Ectodermal cell (in vitro differentiated cells): ENCODE measurements around the gene VAMP5.

Experiments used
- H3K27ac ChIP-seq: 2 replicates; pipeline ENCODE4 v1.7.0; 2013; ENCODE audit warnings: mild to moderate bottlenecking, low read depth, low read length; ENCODE audit not compliant: insufficient read depth, poor library complexity, severe bottlenecking
- H3K27me3 ChIP-seq: 2 replicates; pipeline ENCODE4 v1.7.0; 2013; ENCODE audit warnings: mild to moderate bottlenecking, low read length; ENCODE audit not compliant: insufficient read depth, control insufficient read depth, poor library complexity, severe bottlenecking
- H3K36me3 ChIP-seq: one replicate; pipeline ENCODE4 v1.7.0; 2013; ENCODE audit warnings: low read length; ENCODE audit not compliant: control insufficient read depth, insufficient read depth
- H3K4me1 ChIP-seq: one replicate; pipeline ENCODE4 v1.7.0; 2013; ENCODE audit warnings: low read length; ENCODE audit not compliant: control insufficient read depth, insufficient read depth
- H3K4me3 ChIP-seq: 2 replicates; pipeline ENCODE4 v1.7.0; 2013; ENCODE audit warnings: low read depth, low read length, control low read depth; ENCODE audit not compliant: insufficient read depth
- H3K9me3 ChIP-seq: 2 replicates; pipeline ENCODE4 v1.7.0; 2013; ENCODE audit warnings: mild to moderate bottlenecking, low read length, moderate library complexity; ENCODE audit not compliant: control insufficient read depth
- WGBS, 2 experiments: methylation state at CpG; one replicate each; pipeline ENCODE4 v1.1.7; 2013; ENCODE audit warnings: missing lambda C conversion rate in 2 of 2; 5-methylcytosine and 5-hydroxymethylcytosine counted together

Gene VAMP5

GRCh38 chr2:85582492-85582891 is 1.7 kb upstream of the VAMP5 start:
- Histone ChIP-seq H3K9me3 (no peaks in the 10 kb centered on the region), H3K36me3 (no peaks in the 10 kb centered on the region), H3K27me3 (peaks cover 39% of the 10 kb centered on the region), H3K4me1 (peaks cover 27% of the 10 kb centered on the region), H3K4me3 (no peak overlapping the region), H3K27ac (no peak overlapping the region)
- 85 to 91% methylated on average over 1 of the region's 1 CpG for WGBS, 2 experiments

- Histone ChIP-seq H3K36me3 (no peaks in the 10 kb centered on the region), H3K27me3 (peaks cover 35% of the 10 kb centered on the region), H3K9me3 (no peaks in the 10 kb centered on the region), H3K4me1 (peaks cover 15% of the 10 kb centered on the region), H3K4me3 (no peak overlapping the region), H3K27ac (no peak overlapping the region)
- WGBS, 2 experiments = 70 to 72% methylated on average over 16 of the region's 16 CpGs
Measured at GRCh38 chr2:85583667-85584353, 421 bp upstream of the VAMP5 start.

- Histone ChIP-seq H3K9me3 (no peaks in the 10 kb centered on the region), H3K27ac (no peak overlapping the region), H3K4me3 (peak overlapping the region; percentile 10), H3K36me3 (no peaks in the 10 kb centered on the region), H3K27me3 (peaks cover 35% of the 10 kb centered on the region), H3K4me1 (peaks cover 1% of the 10 kb centered on the region)
- 77 to 78% methylated on average over 9 of the region's 9 CpGs for WGBS, 2 experiments
Measured at GRCh38 chr2:85584857-85585780, 888 bp downstream of the VAMP5 start.

GRCh38 chr2:85585781-85586105 is 1.5 kb downstream of the VAMP5 start:
- Histone ChIP-seq H3K27ac (no peak overlapping the region), H3K9me3 (no peaks in the 10 kb centered on the region), H3K27me3 (peaks cover 35% of the 10 kb centered on the region), H3K4me3 (no peak overlapping the region), H3K4me1 (no peaks in the 10 kb centered on the region), H3K36me3 (no peaks in the 10 kb centered on the region)
- WGBS, 2 experiments = 81 to 89% methylated on average over 1 of the region's 1 CpG

GRCh38 chr2:85588236-85588635 is 4.0 kb downstream of the VAMP5 start:
- Histone ChIP-seq H3K27me3 (peaks cover 31% of the 10 kb centered on the region), H3K4me1 (no peaks in the 10 kb centered on the region), H3K9me3 (no peaks in the 10 kb centered on the region), H3K4me3 (no peak overlapping the region), H3K27ac (no peak overlapping the region), H3K36me3 (no peaks in the 10 kb centered on the region)
- 66 to 67% methylated on average over 4 of the region's 4 CpGs for WGBS, 2 experiments

GRCh38 chr2:85588645-85589044 is 4.4 kb downstream of the VAMP5 start:
- H3K27ac ChIP-seq = no peak overlapping the region
- 90% methylated on average over 4 of the region's 4 CpGs for WGBS, 2 experiments

GRCh38 chr2:85589181-85589580 is 5.0 kb downstream of the VAMP5 start:
- H3K27ac ChIP-seq = no peak overlapping the region

More at GRCh38 chr2:85588645-85589044, 4.4 kb downstream of the VAMP5 start:
- no peak overlapping the region for H3K4me3 ChIP-seq
- no peaks in the 10 kb centered on the region for H3K9me3 ChIP-seq
- H3K27me3 ChIP-seq = peaks cover 27% of the 10 kb centered on the region
- no peaks in the 10 kb centered on the region for H3K36me3 ChIP-seq
- H3K4me1 ChIP-seq = no peaks in the 10 kb centered on the region

GRCh38 chr2:85589982-85590791 is 6.0 kb downstream of the VAMP5 start:
- no peak overlapping the region for H3K4me3 ChIP-seq
- peaks cover 11% of the 10 kb centered on the region for H3K27me3 ChIP-seq
- no peak overlapping the region for H3K27ac ChIP-seq
- no peaks in the 10 kb centered on the region for H3K9me3 ChIP-seq
- WGBS, 2 experiments = 67 to 73% methylated on average over 7 of the region's 7 CpGs
- H3K36me3 ChIP-seq = no peaks in the 10 kb centered on the region
- peaks cover 6% of the 10 kb centered on the region for H3K4me1 ChIP-seq

More at GRCh38 chr2:85589181-85589580, 5.0 kb downstream of the VAMP5 start:
- 93 to 97% methylated on average over 4 of the region's 4 CpGs for WGBS, 2 experiments
- no peaks in the 10 kb centered on the region for H3K36me3 ChIP-seq
- peaks cover 21% of the 10 kb centered on the region for H3K27me3 ChIP-seq
- no peaks in the 10 kb centered on the region for H3K9me3 ChIP-seq
- no peak overlapping the region for H3K4me3 ChIP-seq
- peaks cover under 1% of the 10 kb centered on the region for H3K4me1 ChIP-seq

- Histone ChIP-seq H3K4me1 (peaks cover 6% of the 10 kb centered on the region), H3K27me3 (peaks cover 4% of the 10 kb centered on the region), H3K36me3 (no peaks in the 10 kb centered on the region), H3K4me3 (no peak overlapping the region), H3K9me3 (no peaks in the 10 kb centered on the region), H3K27ac (no peak overlapping the region)
- 91 to 93% methylated on average over 2 of the region's 2 CpGs for WGBS, 2 experiments
Measured at GRCh38 chr2:85590950-85591349, 6.7 kb downstream of the VAMP5 start.

GRCh38 chr2:85591563-85591962 is 7.3 kb downstream of the VAMP5 start:
- H3K4me3 ChIP-seq = no peak overlapping the region
- H3K27ac ChIP-seq = no peak overlapping the region
- H3K27me3 ChIP-seq = peaks cover 4% of the 10 kb centered on the region
- no peaks in the 10 kb centered on the region for H3K9me3 ChIP-seq
- H3K36me3 ChIP-seq = no peaks in the 10 kb centered on the region
- H3K4me1 ChIP-seq = peaks cover 10% of the 10 kb centered on the region
- WGBS, 2 experiments = 88 to 89% methylated on average over 12 of the region's 12 CpGs
